CD4-positive, alpha-beta T cell treated with Interleukin-6 for 4 hours (primary cell): ENCODE results near the gene SDC1.
"Not testable (repeated sequence)": the region's sequence is repeated elsewhere in the genome, so short reads cannot be mapped to it uniquely, and the experiment has no call there.

Experiments used
- DNase-seq: peaks from one replicate; pipeline ENCODE4 v3.0.0-alpha.2; 2020; ENCODE audit warnings: mixed read lengths

The SDC1 gene

GRCh38 chr2:20196657-20197161 lies 28.2 kb downstream of the SDC1 start:
- DNase-seq, result no peak

GRCh38 chr2:20196053-20196656 lies 28.8 kb downstream of the SDC1 start:
- DNase-seq, result no peak

GRCh38 chr2:20195431-20196033 lies 29.4 kb downstream of the SDC1 start:
- DNase-seq, result no peak

GRCh38 chr2:20195016-20195411 lies 29.9 kb downstream of the SDC1 start:
- DNase-seq, result not testable (repeated sequence)

GRCh38 chr2:20194097-20195015 lies 30.6 kb downstream of the SDC1 start:
- no peak for DNase-seq

GRCh38 chr2:20193185-20193584 lies 31.7 kb downstream of the SDC1 start:
- no peak for DNase-seq

- no peak for DNase-seq
Observed at GRCh38 chr2:20192781-20193180, 32.1 kb downstream of the SDC1 start.

- DNase-seq, result no peak
Observed at GRCh38 chr2:20191714-20192569, 33.0 kb downstream of the SDC1 start.

GRCh38 chr2:20190876-20191713 lies 33.8 kb downstream of the SDC1 start:
- DNase-seq, result no peak

GRCh38 chr2:20190170-20190569 lies 34.8 kb downstream of the SDC1 start:
- no peak for DNase-seq

- DNase-seq, result no peak
Observed at GRCh38 chr2:20189299-20189931, 35.5 kb downstream of the SDC1 start.

GRCh38 chr2:20188851-20189250 lies 36.1 kb downstream of the SDC1 start:
- DNase-seq, result no peak

- no peak for DNase-seq
Observed at GRCh38 chr2:20188201-20188600, 36.7 kb downstream of the SDC1 start.

- DNase-seq, result no peak
Observed at GRCh38 chr2:20187331-20187730, 37.6 kb downstream of the SDC1 start.

GRCh38 chr2:20186855-20187187 lies 38.1 kb downstream of the SDC1 start:
- no peak for DNase-seq

GRCh38 chr2:20186078-20186854 lies 38.7 kb downstream of the SDC1 start:
- no peak for DNase-seq

GRCh38 chr2:20185176-20186022 lies 39.5 kb downstream of the SDC1 start:
- DNase-seq, result no peak

- DNase-seq, result no peak
Observed at GRCh38 chr2:20184067-20184938, 40.6 kb downstream of the SDC1 start.

GRCh38 chr2:20183373-20183772 lies 41.6 kb downstream of the SDC1 start:
- DNase-seq, result no peak
